ENCODE data around the gene HOXD4. TPM values are rescaled to one million over a fixed set of nuclear protein-coding genes. Genes with fewer than 3 reads are reported as not detected.

HOXD4 gene
- total RNA-seq, 1 experiment from 2014 or later = not detected

DNA sequence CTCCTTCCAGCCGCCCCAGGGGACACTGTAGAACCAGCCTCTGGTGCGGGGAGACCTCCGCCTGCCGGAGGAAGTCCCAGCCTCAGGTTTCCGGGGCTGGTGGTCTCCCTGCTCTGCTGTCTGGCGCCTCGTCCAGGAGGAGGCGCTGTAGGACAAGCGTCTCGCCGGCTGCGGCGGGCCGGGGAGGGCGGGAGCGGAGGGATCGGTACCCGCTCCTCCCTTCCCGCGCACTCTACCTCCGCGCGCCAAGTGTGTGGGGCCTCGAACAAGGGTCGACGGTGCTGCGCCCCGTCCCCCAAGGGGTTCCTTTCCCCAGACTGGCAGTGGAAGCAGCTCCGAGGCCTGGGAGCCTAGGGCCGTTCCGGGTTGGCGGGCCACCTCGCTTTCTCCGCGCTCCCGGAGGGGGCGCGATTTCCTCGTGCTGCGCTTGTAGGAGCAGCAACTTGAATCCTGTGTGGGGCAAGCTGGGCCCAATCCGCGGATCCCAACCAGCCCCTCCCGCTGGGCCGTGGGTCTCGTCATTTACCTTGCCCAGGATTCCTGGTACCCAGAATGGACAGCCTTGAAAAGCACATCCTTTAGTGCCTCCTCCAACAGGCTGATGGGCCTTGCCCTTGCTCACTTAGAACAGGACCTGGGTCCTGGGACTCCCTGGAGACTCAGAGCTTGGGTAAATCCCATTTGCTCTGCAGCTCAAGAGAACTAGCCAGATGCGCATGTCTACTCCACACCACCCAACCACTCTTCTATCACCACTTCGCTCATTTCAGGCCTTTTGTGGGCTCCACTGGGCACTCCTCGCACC lies 10.6 kb upstream of the HOXD4 start (continued):
- TF ChIP-seq, protein P1, sequence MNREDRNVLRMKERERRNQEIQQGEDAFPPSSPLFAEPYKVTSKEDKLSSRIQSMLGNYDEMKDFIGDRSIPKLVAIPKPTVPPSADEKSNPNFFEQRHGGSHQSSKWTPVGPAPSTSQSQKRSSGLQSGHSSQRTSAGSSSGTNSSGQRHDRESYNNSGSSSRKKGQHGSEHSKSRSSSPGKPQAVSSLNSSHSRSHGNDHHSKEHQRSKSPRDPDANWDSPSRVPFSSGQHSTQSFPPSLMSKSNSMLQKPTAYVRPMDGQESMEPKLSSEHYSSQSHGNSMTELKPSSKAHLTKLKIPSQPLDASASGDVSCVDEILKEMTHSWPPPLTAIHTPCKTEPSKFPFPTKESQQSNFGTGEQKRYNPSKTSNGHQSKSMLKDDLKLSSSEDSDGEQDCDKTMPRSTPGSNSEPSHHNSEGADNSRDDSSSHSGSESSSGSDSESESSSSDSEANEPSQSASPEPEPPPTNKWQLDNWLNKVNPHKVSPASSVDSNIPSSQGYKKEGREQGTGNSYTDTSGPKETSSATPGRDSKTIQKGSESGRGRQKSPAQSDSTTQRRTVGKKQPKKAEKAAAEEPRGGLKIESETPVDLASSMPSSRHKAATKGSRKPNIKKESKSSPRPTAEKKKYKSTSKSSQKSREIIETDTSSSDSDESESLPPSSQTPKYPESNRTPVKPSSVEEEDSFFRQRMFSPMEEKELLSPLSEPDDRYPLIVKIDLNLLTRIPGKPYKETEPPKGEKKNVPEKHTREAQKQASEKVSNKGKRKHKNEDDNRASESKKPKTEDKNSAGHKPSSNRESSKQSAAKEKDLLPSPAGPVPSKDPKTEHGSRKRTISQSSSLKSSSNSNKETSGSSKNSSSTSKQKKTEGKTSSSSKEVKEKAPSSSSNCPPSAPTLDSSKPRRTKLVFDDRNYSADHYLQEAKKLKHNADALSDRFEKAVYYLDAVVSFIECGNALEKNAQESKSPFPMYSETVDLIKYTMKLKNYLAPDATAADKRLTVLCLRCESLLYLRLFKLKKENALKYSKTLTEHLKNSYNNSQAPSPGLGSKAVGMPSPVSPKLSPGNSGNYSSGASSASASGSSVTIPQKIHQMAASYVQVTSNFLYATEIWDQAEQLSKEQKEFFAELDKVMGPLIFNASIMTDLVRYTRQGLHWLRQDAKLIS (CRISPR knock-in tag; IDR thresholded peaks at IDR 0.05; ENCODE audit: borderline replicate concordance) = no peak
- peak; percentile 64; the same call in 1 of the 2 replicates for TF ChIP-seq ESRRA (CRISPR knock-in tag; IDR thresholded peaks at IDR 0.05; ENCODE audit: borderline replicate concordance)
- no peak for TF ChIP-seq SMAD4 (CRISPR knock-in tag; IDR thresholded peaks at IDR 0.05)
- no peak for TF ChIP-seq ZNF423 (CRISPR knock-in tag; IDR thresholded peaks at IDR 0.05)
- TF ChIP-seq, protein P2, sequence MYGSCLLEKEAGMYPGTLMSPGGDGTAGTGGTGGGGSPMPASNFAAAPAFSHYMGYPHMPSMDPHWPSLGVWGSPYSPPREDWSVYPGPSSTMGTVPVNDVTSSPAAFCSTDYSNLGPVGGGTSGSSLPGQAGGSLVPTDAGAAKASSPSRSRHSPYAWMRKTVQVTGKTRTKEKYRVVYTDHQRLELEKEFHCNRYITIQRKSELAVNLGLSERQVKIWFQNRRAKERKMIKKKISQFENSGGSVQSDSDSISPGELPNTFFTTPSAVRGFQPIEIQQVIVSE (CRISPR knock-in tag; IDR thresholded peaks at IDR 0.05; ENCODE audit: borderline replicate concordance) = no peak
- no peak for TF ChIP-seq NFYB (CRISPR knock-in tag; conservative IDR thresholded peaks at IDR 0.05; ENCODE audit: low read depth)
- TF ChIP-seq, protein P3, sequence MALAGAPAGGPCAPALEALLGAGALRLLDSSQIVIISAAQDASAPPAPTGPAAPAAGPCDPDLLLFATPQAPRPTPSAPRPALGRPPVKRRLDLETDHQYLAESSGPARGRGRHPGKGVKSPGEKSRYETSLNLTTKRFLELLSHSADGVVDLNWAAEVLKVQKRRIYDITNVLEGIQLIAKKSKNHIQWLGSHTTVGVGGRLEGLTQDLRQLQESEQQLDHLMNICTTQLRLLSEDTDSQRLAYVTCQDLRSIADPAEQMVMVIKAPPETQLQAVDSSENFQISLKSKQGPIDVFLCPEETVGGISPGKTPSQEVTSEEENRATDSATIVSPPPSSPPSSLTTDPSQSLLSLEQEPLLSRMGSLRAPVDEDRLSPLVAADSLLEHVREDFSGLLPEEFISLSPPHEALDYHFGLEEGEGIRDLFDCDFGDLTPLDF (CRISPR knock-in tag; IDR thresholded peaks at IDR 0.05) = no peak
- TF ChIP-seq SOX15 (CRISPR knock-in tag; IDR thresholded peaks at IDR 0.05) = no peak
- TF ChIP-seq, protein P4, sequence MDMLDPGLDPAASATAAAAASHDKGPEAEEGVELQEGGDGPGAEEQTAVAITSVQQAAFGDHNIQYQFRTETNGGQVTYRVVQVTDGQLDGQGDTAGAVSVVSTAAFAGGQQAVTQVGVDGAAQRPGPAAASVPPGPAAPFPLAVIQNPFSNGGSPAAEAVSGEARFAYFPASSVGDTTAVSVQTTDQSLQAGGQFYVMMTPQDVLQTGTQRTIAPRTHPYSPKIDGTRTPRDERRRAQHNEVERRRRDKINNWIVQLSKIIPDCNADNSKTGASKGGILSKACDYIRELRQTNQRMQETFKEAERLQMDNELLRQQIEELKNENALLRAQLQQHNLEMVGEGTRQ (CRISPR knock-in tag; IDR thresholded peaks at IDR 0.05) = no peak
- 0 out of 2 replicates have a peak, but pooled peaks have one; percentile 41 for TF ChIP-seq RELA (CRISPR knock-in tag; IDR thresholded peaks at IDR 0.05; ENCODE audit: borderline replicate concordance)
- TF ChIP-seq MYBL2 (CRISPR knock-in tag; IDR thresholded peaks at IDR 0.05) = peak; percentile 52; the same call in 1 of the 2 replicates
- TF ChIP-seq ETV6 (CRISPR knock-in tag; IDR thresholded peaks at IDR 0.05) = peak; percentile 51; the same call in 1 of the 2 replicates
- no peak for TF ChIP-seq ZNF671 (CRISPR knock-in tag; IDR thresholded peaks at IDR 0.05)
- no peak for TF ChIP-seq JUN (CRISPR knock-in tag; IDR thresholded peaks at IDR 0.05)
- no peak for TF ChIP-seq CREB1 (CRISPR knock-in tag; IDR thresholded peaks at IDR 0.05)
- no peak for TF ChIP-seq ATF1 (CRISPR knock-in tag; IDR thresholded peaks at IDR 0.05)
- no peak for TF ChIP-seq ZNF396 (CRISPR knock-in tag; IDR thresholded peaks at IDR 0.05; ENCODE audit: borderline replicate concordance)
- no peak for TF ChIP-seq TEAD4 (CRISPR knock-in tag; IDR thresholded peaks at IDR 0.05)
- peak; percentile 87; the same call in 1 of the 2 replicates for TF ChIP-seq FOXP1 (CRISPR knock-in tag; IDR thresholded peaks at IDR 0.05; ENCODE audit: borderline replicate concordance)
- TF ChIP-seq, protein P5, sequence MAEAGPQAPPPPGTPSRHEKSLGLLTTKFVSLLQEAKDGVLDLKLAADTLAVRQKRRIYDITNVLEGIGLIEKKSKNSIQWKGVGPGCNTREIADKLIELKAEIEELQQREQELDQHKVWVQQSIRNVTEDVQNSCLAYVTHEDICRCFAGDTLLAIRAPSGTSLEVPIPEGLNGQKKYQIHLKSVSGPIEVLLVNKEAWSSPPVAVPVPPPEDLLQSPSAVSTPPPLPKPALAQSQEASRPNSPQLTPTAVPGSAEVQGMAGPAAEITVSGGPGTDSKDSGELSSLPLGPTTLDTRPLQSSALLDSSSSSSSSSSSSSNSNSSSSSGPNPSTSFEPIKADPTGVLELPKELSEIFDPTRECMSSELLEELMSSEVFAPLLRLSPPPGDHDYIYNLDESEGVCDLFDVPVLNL (CRISPR knock-in tag; IDR thresholded peaks at IDR 0.05; ENCODE audit: borderline replicate concordance, low read depth) = 0 out of 2 replicates have a peak, but pooled peaks have one; percentile 67
- TF ChIP-seq, protein P6, sequence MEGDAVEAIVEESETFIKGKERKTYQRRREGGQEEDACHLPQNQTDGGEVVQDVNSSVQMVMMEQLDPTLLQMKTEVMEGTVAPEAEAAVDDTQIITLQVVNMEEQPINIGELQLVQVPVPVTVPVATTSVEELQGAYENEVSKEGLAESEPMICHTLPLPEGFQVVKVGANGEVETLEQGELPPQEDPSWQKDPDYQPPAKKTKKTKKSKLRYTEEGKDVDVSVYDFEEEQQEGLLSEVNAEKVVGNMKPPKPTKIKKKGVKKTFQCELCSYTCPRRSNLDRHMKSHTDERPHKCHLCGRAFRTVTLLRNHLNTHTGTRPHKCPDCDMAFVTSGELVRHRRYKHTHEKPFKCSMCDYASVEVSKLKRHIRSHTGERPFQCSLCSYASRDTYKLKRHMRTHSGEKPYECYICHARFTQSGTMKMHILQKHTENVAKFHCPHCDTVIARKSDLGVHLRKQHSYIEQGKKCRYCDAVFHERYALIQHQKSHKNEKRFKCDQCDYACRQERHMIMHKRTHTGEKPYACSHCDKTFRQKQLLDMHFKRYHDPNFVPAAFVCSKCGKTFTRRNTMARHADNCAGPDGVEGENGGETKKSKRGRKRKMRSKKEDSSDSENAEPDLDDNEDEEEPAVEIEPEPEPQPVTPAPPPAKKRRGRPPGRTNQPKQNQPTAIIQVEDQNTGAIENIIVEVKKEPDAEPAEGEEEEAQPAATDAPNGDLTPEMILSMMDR (IDR thresholded peaks at IDR 0.05) = peak; percentile 91
- TF ChIP-seq, protein P7, sequence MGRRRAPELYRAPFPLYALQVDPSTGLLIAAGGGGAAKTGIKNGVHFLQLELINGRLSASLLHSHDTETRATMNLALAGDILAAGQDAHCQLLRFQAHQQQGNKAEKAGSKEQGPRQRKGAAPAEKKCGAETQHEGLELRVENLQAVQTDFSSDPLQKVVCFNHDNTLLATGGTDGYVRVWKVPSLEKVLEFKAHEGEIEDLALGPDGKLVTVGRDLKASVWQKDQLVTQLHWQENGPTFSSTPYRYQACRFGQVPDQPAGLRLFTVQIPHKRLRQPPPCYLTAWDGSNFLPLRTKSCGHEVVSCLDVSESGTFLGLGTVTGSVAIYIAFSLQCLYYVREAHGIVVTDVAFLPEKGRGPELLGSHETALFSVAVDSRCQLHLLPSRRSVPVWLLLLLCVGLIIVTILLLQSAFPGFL (CRISPR knock-in tag; IDR thresholded peaks at IDR 0.05; ENCODE audit: borderline replicate concordance) = no peak
- TF ChIP-seq GTF2I (CRISPR knock-in tag; conservative IDR thresholded peaks at IDR 0.05) = no peak
- TF ChIP-seq ZBTB21 (CRISPR knock-in tag; IDR thresholded peaks at IDR 0.05; ENCODE audit: borderline replicate concordance) = no peak
- no peak for TF ChIP-seq TCF7 (CRISPR knock-in tag; IDR thresholded peaks at IDR 0.05; ENCODE audit: low read depth)
- TF ChIP-seq EMX1 (CRISPR knock-in tag; IDR thresholded peaks at IDR 0.05) = no peak
- TF ChIP-seq HMGA2 (CRISPR knock-in tag; IDR thresholded peaks at IDR 0.05) = no peak
- no peak for TF ChIP-seq NFE2L1 (CRISPR knock-in tag; IDR thresholded peaks at IDR 0.05)
